NCI-H2196 treated with DMSO at 0.1 percent for 48 hours (cell line): ENCODE data around the gene TMC1.
"Not testable (repeated sequence)": the region's sequence is repeated elsewhere in the genome, so short reads cannot be mapped to it uniquely, and the experiment has no call there.

Experiments used
- DNase-seq: peaks from one replicate; lab custom pipeline; 2025; ENCODE audit not compliant: unreplicated experiment; lab: John Stamatoyannopoulos, UW

The TMC1 gene

GRCh38 chr9:72856972-72857623 is 335.7 kb downstream of the TMC1 start:
- DNase-seq: no peak

- no peak for DNase-seq
Measured at GRCh38 chr9:72857624-72857996, 336.2 kb downstream of the TMC1 start.

- no peak for DNase-seq
Measured at GRCh38 chr9:72858089-72858912, 336.9 kb downstream of the TMC1 start.

GRCh38 chr9:72862788-72863187 is 341.4 kb downstream of the TMC1 start:
- not testable (repeated sequence) for DNase-seq

- DNase-seq: no peak
Measured at GRCh38 chr9:72863456-72864094, 342.2 kb downstream of the TMC1 start.

GRCh38 chr9:72864327-72864726 is 342.9 kb downstream of the TMC1 start:
- DNase-seq: no peak

GRCh38 chr9:72871685-72872084 is 350.3 kb downstream of the TMC1 start:
- no peak for DNase-seq

- no peak for DNase-seq
Measured at GRCh38 chr9:72872718-72873117, 351.3 kb downstream of the TMC1 start.

- no peak for DNase-seq
Measured at GRCh38 chr9:72873456-72873855, 352.0 kb downstream of the TMC1 start.

- no peak for DNase-seq
Measured at GRCh38 chr9:72874344-72874743, 352.9 kb downstream of the TMC1 start.

- DNase-seq: no peak
Measured at GRCh38 chr9:72875221-72875620, 353.8 kb downstream of the TMC1 start.

- DNase-seq: no peak
Measured at GRCh38 chr9:72880821-72881220, 359.4 kb downstream of the TMC1 start.

- DNase-seq: no peak
Measured at GRCh38 chr9:72882117-72882775, 360.8 kb downstream of the TMC1 start.

GRCh38 chr9:72883875-72884274 is 362.5 kb downstream of the TMC1 start:
- DNase-seq: no peak

GRCh38 chr9:72884508-72884907 is 363.1 kb downstream of the TMC1 start:
- DNase-seq: no peak
